H1 (cell line): ENCODE results near the gene AATK. TPM values are rescaled to one million over a fixed set of nuclear protein-coding genes. Genes with fewer than 3 reads are reported as not detected.

Experiments used
- CHD2 ChIP-seq: IDR thresholded peaks from 2 replicates; pipeline ENCODE4 v1.6.1; 2012; ENCODE audit warnings: low read length, improper control_type of control experiment
- JUN ChIP-seq: IDR thresholded peaks from 2 replicates; pipeline ENCODE4 v1.6.1; 2011; ENCODE audit warnings: low read depth, mild to moderate bottlenecking, improper control_type of control experiment, low read length
- MAFK ChIP-seq: IDR thresholded peaks from 2 replicates; pipeline ENCODE4 v1.6.1; 2012; ENCODE audit warnings: low read depth, mild to moderate bottlenecking, improper control_type of control experiment, low read length
- POLR2AphosphoS5 ChIP-seq: IDR thresholded peaks from 2 replicates; pipeline ENCODE4 v1.6.1; 2011; ENCODE audit warnings: low read depth, low read length
- RAD21 ChIP-seq, 2 experiments: IDR thresholded peaks in 1 of 2; conservative IDR thresholded peaks in 1 of 2; 2 replicates each; pipeline ENCODE4 v1.6.1; 2011; ENCODE audit warnings: low read depth in 2 of 2, low read length in 2 of 2, improper control_type of control experiment in 1 of 2, inconsistent platforms in 1 of 2, mild to moderate bottlenecking in 1 of 2, moderate library complexity in 1 of 2
- polyA plus RNA-seq, 7 experiments: library from polyadenylated mRNA; depleted of rRNA in 3 of 7; stranded (reverse) in 5 of 7; unstranded in 2 of 7; fragments of >200 nt in 5 of 7; fragments of 200-250 nt in 2 of 7; gene quantifications; 1 replicate in 5 of 7; 2 replicates in 1 of 7; 4 replicates in 1 of 7; pipeline versions ENCODE4 v1.2.1 to v1.2.3, GENCODE V29; 2011 to 2013; ENCODE audit warnings: missing spikeins in 2 of 7, mixed read lengths in 2 of 7
- total RNA-seq: library from RNA; stranded (reverse); fragmentation: NEBNext Ultra II Directional; extraction: Animal tissue kit (Norgen Biotek cat#: 25700); gene quantifications from 2 replicates; pipeline ENCODE4 v1.2.1, GENCODE V29; 2021
- TF ChIP-seq, protein P1 (sequence below): fragments of 300-600 bp; sonication (generic); IDR thresholded peaks from 2 replicates; pipeline ENCODE4 v1.7.1; 2012; ENCODE audit warnings: low read length, moderate library complexity, mild to moderate bottlenecking, inconsistent platforms; ENCODE audit not compliant: insufficient replicate concordance
- TF ChIP-seq, protein P2 (sequence below): IDR thresholded peaks from 2 replicates; pipeline ENCODE4 v1.6.1; 2011; ENCODE audit warnings: low read depth, mild to moderate bottlenecking, low read length; ENCODE audit not compliant: insufficient read depth
- TF ChIP-seq, protein P3 (sequence below), 3 experiments: IDR thresholded peaks; 1 replicate in 2 of 3; 2 replicates in 1 of 3; pipeline versions ENCODE4 v1.5.1 to v1.6.1; 2011; ENCODE audit warnings: low read length in 3 of 3, mild to moderate bottlenecking in 3 of 3, inconsistent platforms in 2 of 3, low read depth in 1 of 3, moderate library complexity in 1 of 3; ENCODE audit not compliant: insufficient read depth in 1 of 3; ENCODE audit errors: control extremely low read depth in 1 of 3

Gene AATK
- total and polyA plus RNA-seq, 2 of the 8 experiments (the other 6 are each of a cell fraction or from before 2014, with no cell fraction given): 1.7 to 3.5 TPM

DNA sequence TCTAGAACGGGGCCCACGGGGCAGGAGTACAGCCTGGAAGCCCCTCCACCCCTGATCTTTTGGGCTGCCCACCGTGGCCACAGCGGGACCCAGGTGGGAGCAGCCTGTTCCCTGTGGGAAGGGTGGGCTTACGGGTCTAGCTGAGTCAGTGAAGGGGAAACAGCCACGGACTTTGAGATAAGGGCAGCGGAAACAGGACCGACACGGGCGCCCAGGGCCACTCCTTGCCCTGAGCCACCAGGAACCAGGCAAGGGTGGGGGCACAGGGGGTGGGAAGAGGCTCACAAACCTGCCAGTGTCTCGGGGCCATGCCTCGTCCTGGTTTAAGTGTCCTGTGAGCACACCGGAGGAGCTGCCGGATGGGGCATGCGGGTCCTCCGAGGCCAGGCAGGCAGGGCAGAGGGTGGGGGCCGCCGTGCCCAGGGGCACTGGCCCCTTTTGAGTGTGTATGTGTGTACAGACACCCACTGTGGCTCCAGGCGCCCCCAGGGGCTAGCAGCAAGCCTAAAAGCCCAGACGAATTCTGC, 48.3 kb downstream of the AATK start (continued):
- TF ChIP-seq, protein P1, sequence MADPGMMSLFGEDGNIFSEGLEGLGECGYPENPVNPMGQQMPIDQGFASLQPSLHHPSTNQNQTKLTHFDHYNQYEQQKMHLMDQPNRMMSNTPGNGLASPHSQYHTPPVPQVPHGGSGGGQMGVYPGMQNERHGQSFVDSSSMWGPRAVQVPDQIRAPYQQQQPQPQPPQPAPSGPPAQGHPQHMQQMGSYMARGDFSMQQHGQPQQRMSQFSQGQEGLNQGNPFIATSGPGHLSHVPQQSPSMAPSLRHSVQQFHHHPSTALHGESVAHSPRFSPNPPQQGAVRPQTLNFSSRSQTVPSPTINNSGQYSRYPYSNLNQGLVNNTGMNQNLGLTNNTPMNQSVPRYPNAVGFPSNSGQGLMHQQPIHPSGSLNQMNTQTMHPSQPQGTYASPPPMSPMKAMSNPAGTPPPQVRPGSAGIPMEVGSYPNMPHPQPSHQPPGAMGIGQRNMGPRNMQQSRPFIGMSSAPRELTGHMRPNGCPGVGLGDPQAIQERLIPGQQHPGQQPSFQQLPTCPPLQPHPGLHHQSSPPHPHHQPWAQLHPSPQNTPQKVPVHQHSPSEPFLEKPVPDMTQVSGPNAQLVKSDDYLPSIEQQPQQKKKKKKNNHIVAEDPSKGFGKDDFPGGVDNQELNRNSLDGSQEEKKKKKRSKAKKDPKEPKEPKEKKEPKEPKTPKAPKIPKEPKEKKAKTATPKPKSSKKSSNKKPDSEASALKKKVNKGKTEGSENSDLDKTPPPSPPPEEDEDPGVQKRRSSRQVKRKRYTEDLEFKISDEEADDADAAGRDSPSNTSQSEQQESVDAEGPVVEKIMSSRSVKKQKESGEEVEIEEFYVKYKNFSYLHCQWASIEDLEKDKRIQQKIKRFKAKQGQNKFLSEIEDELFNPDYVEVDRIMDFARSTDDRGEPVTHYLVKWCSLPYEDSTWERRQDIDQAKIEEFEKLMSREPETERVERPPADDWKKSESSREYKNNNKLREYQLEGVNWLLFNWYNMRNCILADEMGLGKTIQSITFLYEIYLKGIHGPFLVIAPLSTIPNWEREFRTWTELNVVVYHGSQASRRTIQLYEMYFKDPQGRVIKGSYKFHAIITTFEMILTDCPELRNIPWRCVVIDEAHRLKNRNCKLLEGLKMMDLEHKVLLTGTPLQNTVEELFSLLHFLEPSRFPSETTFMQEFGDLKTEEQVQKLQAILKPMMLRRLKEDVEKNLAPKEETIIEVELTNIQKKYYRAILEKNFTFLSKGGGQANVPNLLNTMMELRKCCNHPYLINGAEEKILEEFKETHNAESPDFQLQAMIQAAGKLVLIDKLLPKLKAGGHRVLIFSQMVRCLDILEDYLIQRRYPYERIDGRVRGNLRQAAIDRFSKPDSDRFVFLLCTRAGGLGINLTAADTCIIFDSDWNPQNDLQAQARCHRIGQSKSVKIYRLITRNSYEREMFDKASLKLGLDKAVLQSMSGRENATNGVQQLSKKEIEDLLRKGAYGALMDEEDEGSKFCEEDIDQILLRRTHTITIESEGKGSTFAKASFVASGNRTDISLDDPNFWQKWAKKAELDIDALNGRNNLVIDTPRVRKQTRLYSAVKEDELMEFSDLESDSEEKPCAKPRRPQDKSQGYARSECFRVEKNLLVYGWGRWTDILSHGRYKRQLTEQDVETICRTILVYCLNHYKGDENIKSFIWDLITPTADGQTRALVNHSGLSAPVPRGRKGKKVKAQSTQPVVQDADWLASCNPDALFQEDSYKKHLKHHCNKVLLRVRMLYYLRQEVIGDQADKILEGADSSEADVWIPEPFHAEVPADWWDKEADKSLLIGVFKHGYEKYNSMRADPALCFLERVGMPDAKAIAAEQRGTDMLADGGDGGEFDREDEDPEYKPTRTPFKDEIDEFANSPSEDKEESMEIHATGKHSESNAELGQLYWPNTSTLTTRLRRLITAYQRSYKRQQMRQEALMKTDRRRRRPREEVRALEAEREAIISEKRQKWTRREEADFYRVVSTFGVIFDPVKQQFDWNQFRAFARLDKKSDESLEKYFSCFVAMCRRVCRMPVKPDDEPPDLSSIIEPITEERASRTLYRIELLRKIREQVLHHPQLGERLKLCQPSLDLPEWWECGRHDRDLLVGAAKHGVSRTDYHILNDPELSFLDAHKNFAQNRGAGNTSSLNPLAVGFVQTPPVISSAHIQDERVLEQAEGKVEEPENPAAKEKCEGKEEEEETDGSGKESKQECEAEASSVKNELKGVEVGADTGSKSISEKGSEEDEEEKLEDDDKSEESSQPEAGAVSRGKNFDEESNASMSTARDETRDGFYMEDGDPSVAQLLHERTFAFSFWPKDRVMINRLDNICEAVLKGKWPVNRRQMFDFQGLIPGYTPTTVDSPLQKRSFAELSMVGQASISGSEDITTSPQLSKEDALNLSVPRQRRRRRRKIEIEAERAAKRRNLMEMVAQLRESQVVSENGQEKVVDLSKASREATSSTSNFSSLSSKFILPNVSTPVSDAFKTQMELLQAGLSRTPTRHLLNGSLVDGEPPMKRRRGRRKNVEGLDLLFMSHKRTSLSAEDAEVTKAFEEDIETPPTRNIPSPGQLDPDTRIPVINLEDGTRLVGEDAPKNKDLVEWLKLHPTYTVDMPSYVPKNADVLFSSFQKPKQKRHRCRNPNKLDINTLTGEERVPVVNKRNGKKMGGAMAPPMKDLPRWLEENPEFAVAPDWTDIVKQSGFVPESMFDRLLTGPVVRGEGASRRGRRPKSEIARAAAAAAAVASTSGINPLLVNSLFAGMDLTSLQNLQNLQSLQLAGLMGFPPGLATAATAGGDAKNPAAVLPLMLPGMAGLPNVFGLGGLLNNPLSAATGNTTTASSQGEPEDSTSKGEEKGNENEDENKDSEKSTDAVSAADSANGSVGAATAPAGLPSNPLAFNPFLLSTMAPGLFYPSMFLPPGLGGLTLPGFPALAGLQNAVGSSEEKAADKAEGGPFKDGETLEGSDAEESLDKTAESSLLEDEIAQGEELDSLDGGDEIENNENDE: no peak
- TF ChIP-seq CHD2 (no peak), RAD21 (IDR thresholded peaks at IDR 0.05 in 1 of 2, conservative IDR thresholded peaks at IDR 0.05 in 1 of 2; ENCODE audit: low read depth in 2 of 2, low read length in 2 of 2) (no peak), MAFK (no peak), POLR2AphosphoS5 (no peak), JUN (no peak)
- TF ChIP-seq, protein P2, sequence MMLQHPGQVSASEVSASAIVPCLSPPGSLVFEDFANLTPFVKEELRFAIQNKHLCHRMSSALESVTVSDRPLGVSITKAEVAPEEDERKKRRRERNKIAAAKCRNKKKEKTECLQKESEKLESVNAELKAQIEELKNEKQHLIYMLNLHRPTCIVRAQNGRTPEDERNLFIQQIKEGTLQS: no peak
- TF ChIP-seq, protein P3, sequence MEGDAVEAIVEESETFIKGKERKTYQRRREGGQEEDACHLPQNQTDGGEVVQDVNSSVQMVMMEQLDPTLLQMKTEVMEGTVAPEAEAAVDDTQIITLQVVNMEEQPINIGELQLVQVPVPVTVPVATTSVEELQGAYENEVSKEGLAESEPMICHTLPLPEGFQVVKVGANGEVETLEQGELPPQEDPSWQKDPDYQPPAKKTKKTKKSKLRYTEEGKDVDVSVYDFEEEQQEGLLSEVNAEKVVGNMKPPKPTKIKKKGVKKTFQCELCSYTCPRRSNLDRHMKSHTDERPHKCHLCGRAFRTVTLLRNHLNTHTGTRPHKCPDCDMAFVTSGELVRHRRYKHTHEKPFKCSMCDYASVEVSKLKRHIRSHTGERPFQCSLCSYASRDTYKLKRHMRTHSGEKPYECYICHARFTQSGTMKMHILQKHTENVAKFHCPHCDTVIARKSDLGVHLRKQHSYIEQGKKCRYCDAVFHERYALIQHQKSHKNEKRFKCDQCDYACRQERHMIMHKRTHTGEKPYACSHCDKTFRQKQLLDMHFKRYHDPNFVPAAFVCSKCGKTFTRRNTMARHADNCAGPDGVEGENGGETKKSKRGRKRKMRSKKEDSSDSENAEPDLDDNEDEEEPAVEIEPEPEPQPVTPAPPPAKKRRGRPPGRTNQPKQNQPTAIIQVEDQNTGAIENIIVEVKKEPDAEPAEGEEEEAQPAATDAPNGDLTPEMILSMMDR (IDR thresholded peaks at IDR 0.05; ENCODE audit: control extremely low read depth in 1 of 3, insufficient read depth in 1 of 3, low read depth in 1 of 3, low read length in 3 of 3): no peak
